Measurements from ENCODE around the gene ZNF827. TPM values are rescaled to one million over a fixed set of nuclear protein-coding genes. Genes with fewer than 3 reads are reported as not detected.

The ZNF827 gene
- total and polyA plus RNA-seq, 9 of the 15 experiments (the other 6 are each of a cell fraction or from before 2014, with no cell fraction given): 0.07 to 0.40 TPM; not detected in 7

GRCh38 chr4:145870155-145871020 is 68.2 kb downstream of the ZNF827 start:
- CTCF ChIA-PET (ENCODE audit: low intra/inter-chr PET ratio): no interaction called here
- no peak overlapping the region for H3K9ac ChIP-seq (ENCODE audit: insufficient read depth in 1 of 2, low read depth in 2 of 2, low read length in 2 of 2)
- in situ Hi-C loops (cut with MboI): no loop called here
- no peaks in the 10 kb centered on the region for H3K79me2 ChIP-seq (ENCODE audit: control insufficient read depth, insufficient read depth, low read length)
- DNase-seq (ENCODE audit: extremely low read depth in 1 of 4, low spot score in 3 of 4) (no peak), ATAC-seq (no peak), FAIRE-seq (no peak)
- intact Hi-C loops (cut with micrococcal nuclease): no loop called here
- no peak overlapping the region for H3K4me2 ChIP-seq (ENCODE audit: insufficient read depth, low read length)
- no peaks in the 10 kb centered on the region for H4K20me1 ChIP-seq (replicated peaks; ENCODE audit: control insufficient read depth, insufficient read depth, low read length)
- no peaks in the 10 kb centered on the region for H3K4me1 ChIP-seq (replicated peaks in 1 of 2; ENCODE audit: control insufficient read depth in 2 of 2, insufficient read depth in 2 of 2, low read length in 2 of 2)
- no peak overlapping the region for H3K4me3 ChIP-seq
- 0% methylated on average over 9 of the region's 9 CpGs for WGBS (ENCODE audit: insufficient coverage, low coverage, missing lambda C conversion rate)
- H3K27me3 ChIP-seq (ENCODE audit: control insufficient read depth in 2 of 2, insufficient read depth in 2 of 2, low read length in 2 of 2): no peaks in the 10 kb centered on the region
- no peaks in the 10 kb centered on the region for H3K9me1 ChIP-seq (ENCODE audit: control insufficient read depth, insufficient read depth, low read length)
- H3K36me3 ChIP-seq (ENCODE audit: control insufficient read depth, insufficient read depth, low read length): no peaks in the 10 kb centered on the region
- no peaks in the 10 kb centered on the region for H3K9me3 ChIP-seq (replicated peaks; ENCODE audit: control insufficient read depth, insufficient read depth, low read depth, low read length)
- no TSS peak for BruUV-seq (replicated peaks)
- H3K27ac ChIP-seq (ENCODE audit: extremely low read depth, low read depth, low read length): no peak overlapping the region
- no peak overlapping the region for H2AFZ ChIP-seq (ENCODE audit: low read depth, low read length)
- TF ChIP-seq KDM4B (IDR thresholded peaks at IDR 0.05; ENCODE audit: borderline replicate concordance in 2 of 2, low read depth in 1 of 2) (no peak), ESRRA (IDR thresholded peaks at IDR 0.05; ENCODE audit: borderline replicate concordance, low read depth) (no peak), TEAD4 (IDR thresholded peaks at IDR 0.05; ENCODE audit: low read length) (no peak), TEAD4 (CRISPR knock-in tag; IDR thresholded peaks at IDR 0.05; ENCODE audit: borderline replicate concordance) (no peak), ZC3H8 (IDR thresholded peaks at IDR 0.05) (no peak), RBM25 (IDR thresholded peaks at IDR 0.05; ENCODE audit: low read depth, low read length, severe bottlenecking) (no peak), IRF1 (CRISPR knock-in tag; IDR thresholded peaks at IDR 0.05; ENCODE audit: borderline replicate concordance) (no peak), ATF2 (CRISPR knock-in tag; IDR thresholded peaks at IDR 0.05) (no peak), NELFE (IDR thresholded peaks at IDR 0.05; ENCODE audit: insufficient read depth, insufficient read length) (no peak), ZNF431 (CRISPR knock-in tag; IDR thresholded peaks at IDR 0.05) (no peak)
- TF ChIP-seq, protein P1, sequence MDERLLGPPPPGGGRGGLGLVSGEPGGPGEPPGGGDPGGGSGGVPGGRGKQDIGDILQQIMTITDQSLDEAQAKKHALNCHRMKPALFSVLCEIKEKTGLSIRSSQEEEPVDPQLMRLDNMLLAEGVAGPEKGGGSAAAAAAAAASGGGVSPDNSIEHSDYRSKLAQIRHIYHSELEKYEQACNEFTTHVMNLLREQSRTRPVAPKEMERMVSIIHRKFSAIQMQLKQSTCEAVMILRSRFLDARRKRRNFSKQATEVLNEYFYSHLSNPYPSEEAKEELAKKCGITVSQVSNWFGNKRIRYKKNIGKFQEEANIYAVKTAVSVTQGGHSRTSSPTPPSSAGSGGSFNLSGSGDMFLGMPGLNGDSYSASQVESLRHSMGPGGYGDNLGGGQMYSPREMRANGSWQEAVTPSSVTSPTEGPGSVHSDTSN (CRISPR knock-in tag; IDR thresholded peaks at IDR 0.05; ENCODE audit: low read depth): no peak
- TF ChIP-seq, protein P1 (tag; conservative IDR thresholded peaks at IDR 0.05; ENCODE audit: low read depth): no peak
- TF ChIP-seq, protein P2, sequence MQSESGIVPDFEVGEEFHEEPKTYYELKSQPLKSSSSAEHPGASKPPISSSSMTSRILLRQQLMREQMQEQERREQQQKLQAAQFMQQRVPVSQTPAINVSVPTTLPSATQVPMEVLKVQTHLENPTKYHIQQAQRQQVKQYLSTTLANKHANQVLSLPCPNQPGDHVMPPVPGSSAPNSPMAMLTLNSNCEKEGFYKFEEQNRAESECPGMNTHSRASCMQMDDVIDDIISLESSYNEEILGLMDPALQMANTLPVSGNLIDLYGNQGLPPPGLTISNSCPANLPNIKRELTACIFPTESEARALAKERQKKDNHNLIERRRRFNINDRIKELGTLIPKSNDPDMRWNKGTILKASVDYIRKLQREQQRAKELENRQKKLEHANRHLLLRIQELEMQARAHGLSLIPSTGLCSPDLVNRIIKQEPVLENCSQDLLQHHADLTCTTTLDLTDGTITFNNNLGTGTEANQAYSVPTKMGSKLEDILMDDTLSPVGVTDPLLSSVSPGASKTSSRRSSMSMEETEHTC (IDR thresholded peaks at IDR 0.05): no peak
- TF ChIP-seq, protein P3, sequence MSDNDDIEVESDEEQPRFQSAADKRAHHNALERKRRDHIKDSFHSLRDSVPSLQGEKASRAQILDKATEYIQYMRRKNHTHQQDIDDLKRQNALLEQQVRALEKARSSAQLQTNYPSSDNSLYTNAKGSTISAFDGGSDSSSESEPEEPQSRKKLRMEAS (CRISPR knock-in tag; IDR thresholded peaks at IDR 0.05): no peak
- POLR2A ChIA-PET: no interaction called here

All from K562 (cell line).